Neuronal stem cell (in vitro differentiated cells): ENCODE measurements around the gene ITGA7.
A peak's percentile ranks its signal among the peaks of the same experiment; 100 is the strongest.

Experiments
- DNase-seq: peaks from one replicate; pipeline ENCODE4 v3.0.0-alpha.2; 2013; ENCODE audit warnings: low spot score
- H2AFZ ChIP-seq: one replicate; pipeline ENCODE4 v1.6.1; 2013; ENCODE audit warnings: mild to moderate bottlenecking, low read length, inconsistent platforms
- H2AK5ac ChIP-seq: 2 replicates; pipeline ENCODE4 v1.6.1; 2013; ENCODE audit warnings: low read depth, mild to moderate bottlenecking, inconsistent platforms, low read length, moderate library complexity, mixed read lengths
- H2BK120ac ChIP-seq: 2 replicates; pipeline ENCODE4 v1.6.1; 2013; ENCODE audit warnings: low read depth, mild to moderate bottlenecking, inconsistent platforms, low read length, moderate library complexity, mixed read lengths
- H2BK12ac ChIP-seq: one replicate; pipeline ENCODE4 v1.6.1; 2013; ENCODE audit warnings: low read length, inconsistent platforms
- H2BK15ac ChIP-seq: 2 replicates; pipeline ENCODE4 v1.6.1; 2013; ENCODE audit warnings: mild to moderate bottlenecking, low read length, inconsistent platforms, mixed read lengths
- H2BK5ac ChIP-seq: one replicate; pipeline ENCODE4 v1.6.1; 2013; ENCODE audit warnings: inconsistent platforms, mild to moderate bottlenecking, low read length, moderate library complexity
- H3K14ac ChIP-seq: one replicate; pipeline ENCODE4 v1.6.1; 2013; ENCODE audit warnings: low read length, inconsistent platforms
- H3K18ac ChIP-seq: 2 replicates; pipeline ENCODE4 v1.6.1; 2013; ENCODE audit warnings: low read length, inconsistent platforms
- H3K23ac ChIP-seq: 2 replicates; pipeline ENCODE4 v1.6.1; 2013; ENCODE audit warnings: low read depth, mild to moderate bottlenecking, mixed read lengths, low read length, inconsistent platforms; ENCODE audit not compliant: poor library complexity
- H3K27ac ChIP-seq: replicated peaks from 3 replicates; pipeline ENCODE4 v1.5.1; 2013; ENCODE audit warnings: low read length, inconsistent platforms
- H3K27me3 ChIP-seq, 3 experiments: 2 replicates each; pipeline ENCODE4 v1.6.1; 2013; ENCODE audit warnings: low read length in 3 of 3, mild to moderate bottlenecking in 2 of 3, inconsistent platforms in 1 of 3, low read depth in 1 of 3, mixed read lengths in 1 of 3, moderate library complexity in 1 of 3; ENCODE audit not compliant: control insufficient read depth in 3 of 3, insufficient read depth in 3 of 3
- H3K36me3 ChIP-seq, 2 donors: replicated peaks in 1 of 2; 2 replicates each; pipeline ENCODE4 v1.6.1; 2013; ENCODE audit warnings: low read length in 2 of 2; ENCODE audit not compliant: control insufficient read depth in 2 of 2, insufficient read depth in 2 of 2
- H3K4ac ChIP-seq: 2 replicates; pipeline ENCODE4 v1.6.1; 2013; ENCODE audit warnings: inconsistent platforms, mild to moderate bottlenecking, low read length, moderate library complexity
- H3K4me1 ChIP-seq, 2 donors: 1 replicate in 1 of 2; 2 replicates in 1 of 2; pipeline ENCODE4 v1.6.1; 2013; ENCODE audit warnings: low read length in 2 of 2, low read depth in 1 of 2; ENCODE audit not compliant: control insufficient read depth in 2 of 2, insufficient read depth in 1 of 2
- H3K4me2 ChIP-seq: one replicate; pipeline ENCODE4 v1.6.1; 2013; ENCODE audit warnings: mild to moderate bottlenecking, low read length, inconsistent platforms; ENCODE audit not compliant: insufficient read depth, poor library complexity, severe bottlenecking
- H3K4me3 ChIP-seq, 2 donors: 2 replicates each; pipeline ENCODE4 v1.5.1; 2013; ENCODE audit warnings: low read length in 2 of 2, mild to moderate bottlenecking in 2 of 2, inconsistent platforms in 1 of 2, moderate library complexity in 1 of 2
- H3K79me1 ChIP-seq: one replicate; pipeline ENCODE4 v1.6.1; 2013; ENCODE audit warnings: low read depth, mild to moderate bottlenecking, inconsistent platforms, low read length, moderate library complexity
- H3K9ac ChIP-seq: one replicate; pipeline ENCODE4 v1.6.1; 2013; ENCODE audit warnings: mild to moderate bottlenecking, low read depth, low read length, inconsistent platforms; ENCODE audit not compliant: poor library complexity
- H3K9me3 ChIP-seq, 2 donors: replicated peaks in 1 of 2; 2 replicates each; pipeline versions ENCODE3 to v1.6.1; 2013; ENCODE audit warnings: low read length in 2 of 2, mild to moderate bottlenecking in 2 of 2, inconsistent platforms in 1 of 2, low read depth in 1 of 2, mixed read lengths in 1 of 2, moderate library complexity in 1 of 2; ENCODE audit not compliant: control insufficient read depth in 2 of 2, insufficient read depth in 1 of 2
- H4K8ac ChIP-seq: one replicate; pipeline ENCODE4 v1.6.1; 2013; ENCODE audit warnings: low read depth, mild to moderate bottlenecking, inconsistent platforms, low read length, moderate library complexity
- H4K91ac ChIP-seq: one replicate; pipeline ENCODE4 v1.6.1; 2013; ENCODE audit warnings: low read length, low read depth, mild to moderate bottlenecking, inconsistent platforms; ENCODE audit not compliant: poor library complexity
- WGBS, 2 donors: extraction: QIAGEN DNeasy Blood & Tissue Kit; methylation state at CpG; one replicate each; pipeline ENCODE4 v1.1.7; 2013; ENCODE audit warnings: missing lambda C conversion rate in 2 of 2, mixed read lengths in 1 of 2; ENCODE audit not compliant: insufficient read length in 2 of 2, insufficient replicate concordance in 1 of 2; ENCODE audit errors: extremely low coverage in 2 of 2; 5-methylcytosine and 5-hydroxymethylcytosine counted together

Gene ITGA7

DNA sequence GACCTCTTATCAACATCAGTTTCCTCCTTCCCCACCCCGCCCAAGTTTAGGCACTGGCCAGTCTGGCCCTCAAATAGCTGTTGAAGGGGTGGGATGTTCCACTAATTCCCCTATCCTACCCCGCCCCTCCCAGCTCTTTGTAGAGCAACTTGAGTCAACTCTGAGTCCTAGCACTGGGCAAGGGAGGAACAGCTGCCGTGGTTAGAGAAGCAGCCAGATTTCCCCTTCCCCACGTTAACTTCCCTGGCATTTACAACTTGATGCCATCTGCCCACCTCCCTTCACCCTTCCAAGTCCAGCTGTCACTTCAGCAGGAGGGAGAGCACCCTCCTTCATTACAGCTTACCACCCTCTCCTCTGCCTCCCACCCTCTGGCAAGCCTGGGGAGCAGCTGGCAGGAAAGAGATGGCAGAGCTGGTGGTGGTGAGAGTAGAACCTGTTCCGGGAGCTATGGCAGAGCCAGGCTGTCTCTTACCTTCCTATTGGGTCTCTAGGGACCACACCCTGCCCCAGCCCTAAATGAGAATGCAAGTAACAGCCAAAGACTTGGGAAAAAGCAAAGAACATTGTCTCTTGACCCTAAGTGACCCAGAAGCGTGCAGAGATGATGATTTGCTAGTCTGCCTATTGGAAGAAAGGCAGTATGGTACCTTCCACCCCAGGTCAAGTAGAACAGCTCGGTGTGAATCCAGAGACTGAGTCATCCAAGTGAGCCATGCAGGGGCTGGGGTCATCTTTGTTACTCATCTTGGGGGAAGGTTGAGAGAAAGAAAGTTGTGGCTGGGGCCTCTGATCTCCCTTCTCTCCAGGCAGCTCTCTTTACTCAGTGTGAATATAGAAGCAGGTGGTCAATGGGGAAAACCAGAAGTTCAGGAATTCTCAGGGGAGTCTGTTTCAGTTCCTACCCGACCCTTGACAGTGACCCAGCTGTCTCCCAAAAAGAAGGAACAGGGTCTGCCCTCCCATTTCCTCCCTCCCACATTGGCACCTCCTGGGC, 9.6 kb upstream of the ITGA7 start:
- H3K4me1 ChIP-seq: peaks cover 26 to 29% of the 10 kb centered on the region in 2 donors

DNA sequence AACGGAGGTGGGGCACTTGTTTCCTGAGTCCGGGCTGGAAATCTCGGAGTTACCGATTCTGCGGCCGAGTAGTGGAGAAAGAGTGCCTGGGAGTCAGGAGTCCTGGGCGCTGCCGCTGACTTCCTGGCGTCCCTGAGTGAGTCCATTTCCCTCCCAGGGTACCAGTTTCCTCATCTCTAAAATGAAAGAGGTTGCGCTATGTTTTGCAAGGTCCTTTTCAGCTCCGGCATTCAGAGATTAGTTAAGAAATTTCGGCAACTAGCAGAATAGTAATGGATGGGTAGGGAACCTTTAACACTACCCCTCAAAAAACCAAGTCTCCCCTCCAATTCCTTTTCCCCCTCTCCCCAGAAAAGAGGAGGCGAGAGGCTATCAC, 8.9 kb upstream of the ITGA7 start:
- Histone ChIP-seq H3K4me1 (peaks cover 26 to 29% of the 10 kb centered on the region in 2 donors), H4K8ac (no peak overlapping the region)
- DNase-seq: no peak

More for the DNA sequence above, 9.6 kb upstream of the ITGA7 start:
- Histone ChIP-seq H3K79me1 (peaks cover 6% of the 10 kb centered on the region), H2BK12ac (no peak overlapping the region), H4K8ac (no peak overlapping the region), H3K14ac (no peak overlapping the region), H3K4me2 (peak overlapping the region; percentile 85), H3K9me3 (no peaks in the 10 kb centered on the region), H3K9ac (peak overlapping the region; percentile 71), H3K4ac (no peak overlapping the region), H2BK120ac (peak overlapping the region; percentile 7), H3K27me3 (peaks cover 0 to 2% (median 0%) of the 10 kb centered on the region in 3 experiments), H2AFZ (peak overlapping the region; percentile 95), H3K27ac (peak overlapping the region; percentile 91), H3K36me3 (peaks cover 3 to 25% of the 10 kb centered on the region in 2 donors), H3K18ac (peak overlapping the region; percentile 73), H3K4me3 (peak overlapping the region; percentile 79 to 90), H4K91ac (peak overlapping the region; percentile 85), H3K23ac (peak overlapping the region; percentile 18), H2BK15ac (peak overlapping the region; percentile 13), H2AK5ac (peak overlapping the region; percentile 5), H2BK5ac (peak overlapping the region; percentile 48)
- no CpG with 5 or more reads among the region's 8 CpGs for WGBS, 2 donors
- DNase-seq: no peak

DNA sequence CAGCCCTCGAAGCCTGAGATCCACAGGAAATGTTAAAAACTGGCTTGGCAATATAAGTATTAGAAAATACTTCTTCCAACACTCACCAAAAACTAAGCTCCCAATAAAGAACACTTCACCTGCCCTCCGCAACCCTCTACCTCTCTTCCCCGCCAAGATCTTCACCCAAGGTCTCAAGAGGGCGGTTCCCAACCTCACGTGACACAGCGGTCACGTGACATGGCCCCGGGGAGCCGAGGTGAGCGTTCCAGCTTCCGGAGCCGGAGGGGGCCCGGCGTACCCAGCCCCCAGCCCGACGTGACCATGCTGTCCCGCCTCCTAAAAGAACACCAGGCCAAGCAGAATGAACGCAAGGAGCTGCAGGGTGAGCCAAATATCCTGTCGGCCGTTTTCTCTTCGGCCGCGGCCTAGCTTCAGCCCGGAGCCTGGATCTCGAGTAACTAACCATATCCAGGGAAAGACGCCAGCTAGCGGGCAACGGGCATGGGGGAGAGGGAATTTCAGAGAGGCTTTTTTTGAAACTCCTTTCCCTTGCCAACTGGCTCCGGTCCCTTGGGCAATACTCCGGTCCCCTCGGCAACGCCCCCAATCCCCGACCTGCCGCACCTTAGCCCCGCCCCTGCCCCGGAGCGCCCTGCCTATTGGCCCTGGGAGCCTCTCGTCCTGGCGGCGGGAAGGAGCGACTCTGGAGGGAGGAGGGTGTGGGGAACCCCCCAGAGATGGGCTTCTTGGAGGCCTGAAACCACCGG, 8.3 kb upstream of the ITGA7 start, which contains the start of gene BLOC1S1:
Gene BLOC1S1 (plus strand): TSS at position 214 of the 749 bp plus-strand sequence. CDS start 6 bp downstream, at position 220.
- peaks cover 0 to 10% (median 0%) of the 10 kb centered on the region in 3 experiments for H3K27me3 ChIP-seq
- no peak within 1 kb of the TSS for H2BK12ac ChIP-seq
- H3K4me3 ChIP-seq: peak within 1 kb of the TSS; percentile 79 to 90
- no peak within 1 kb of the TSS for H2BK15ac ChIP-seq
- H3K4ac ChIP-seq: no peak within 1 kb of the TSS
- H3K23ac ChIP-seq: peak within 1 kb of the TSS; percentile 9
- H3K14ac ChIP-seq: no peak within 1 kb of the TSS
- peak within 1 kb of the TSS; percentile 95 for H2AFZ ChIP-seq
- peaks cover 26 to 29% of the 10 kb centered on the region in 2 donors for H3K4me1 ChIP-seq
- H3K4me2 ChIP-seq: peak within 1 kb of the TSS; percentile 85
- no peak within 1 kb of the TSS for H2AK5ac ChIP-seq
- DNase-seq: peak; percentile 94
- H3K9me3 ChIP-seq: no peaks in the 10 kb centered on the region
- peak within 1 kb of the TSS; percentile 73 for H3K9ac ChIP-seq
- peak within 1 kb of the TSS; percentile 91 for H3K27ac ChIP-seq
- H4K8ac ChIP-seq: no peak within 1 kb of the TSS
- WGBS, 2 donors: no CpG with 5 or more reads among the region's 42 CpGs
- H2BK120ac ChIP-seq: peak within 1 kb of the TSS; percentile 7
- no peak within 1 kb of the TSS for H4K91ac ChIP-seq
- H3K36me3 ChIP-seq: peaks cover 3 to 21% of the 10 kb centered on the region in 2 donors
- H3K79me1 ChIP-seq: peaks cover 6% of the 10 kb centered on the region
- peak within 1 kb of the TSS; percentile 55 for H2BK5ac ChIP-seq
- peak within 1 kb of the TSS; percentile 86 for H3K18ac ChIP-seq

More for the DNA sequence above, 8.9 kb upstream of the ITGA7 start:
- Histone ChIP-seq H2BK120ac (no peak overlapping the region), H3K36me3 (peaks cover 3 to 25% of the 10 kb centered on the region in 2 donors), H3K4ac (no peak overlapping the region), H3K4me2 (peak overlapping the region; percentile 85), H4K91ac (no peak overlapping the region), H2BK5ac (no peak overlapping the region), H3K9me3 (no peaks in the 10 kb centered on the region), H3K27ac (peak overlapping the region; percentile 91), H3K79me1 (peaks cover 6% of the 10 kb centered on the region), H2BK15ac (no peak overlapping the region), H3K14ac (no peak overlapping the region), H3K4me3 (peak overlapping the region; percentile 79 to 90), H3K23ac (no peak overlapping the region), H2AK5ac (no peak overlapping the region), H3K27me3 (peaks cover 0 to 9% (median 0%) of the 10 kb centered on the region in 3 experiments), H3K9ac (no peak overlapping the region), H2AFZ (peak overlapping the region; percentile 95), H2BK12ac (no peak overlapping the region), H3K18ac (peak overlapping the region; percentile 86)
- WGBS, 2 donors: no CpG with 5 or more reads among the region's 13 CpGs
